Measurements from ENCODE around the gene DNMBP. TPM values are rescaled to one million over a fixed set of nuclear protein-coding genes. Genes with fewer than 3 reads are reported as not detected.

DNMBP gene
- total RNA-seq, 4 donors from 2014 or later: 9.5 to 15.8 (median 11.4) TPM

DNA sequence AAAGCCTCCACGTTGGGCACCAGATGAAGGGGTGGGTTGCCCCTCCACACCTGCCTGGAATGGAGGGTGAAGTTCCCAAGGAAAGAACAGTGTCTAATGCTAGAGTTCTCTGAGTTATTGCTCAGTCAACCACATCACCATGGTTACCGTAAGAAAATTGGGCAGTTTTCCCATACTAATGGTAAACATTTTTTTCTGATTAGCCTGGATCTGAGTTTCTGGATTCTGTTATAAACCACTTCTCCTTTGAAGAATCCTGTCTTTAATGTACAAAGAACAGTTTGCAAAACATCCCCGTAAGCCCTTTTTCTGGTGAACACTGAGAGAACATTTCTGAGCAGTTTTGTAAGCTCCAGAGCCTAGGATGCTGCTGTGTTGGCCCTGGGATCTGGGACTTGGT, 181.8 kb downstream of the DNMBP start:
- Histone ChIP-seq H3K9me3 (no peaks in the 10 kb centered on the region), H3K4me1 (no peaks in the 10 kb centered on the region), H3K27me3 (no peaks in the 10 kb centered on the region), H3K36me3 (no peaks in the 10 kb centered on the region), H3K4me3 (no peak overlapping the region), H3K27ac (no peak overlapping the region)
- 74 to 95% methylated on average over 2 to 3 of the region's 3 CpGs for WGBS, 2 donors
- intact Hi-C loops (cut with DNase I): no loop called here
- no peak for DNase-seq
- no peak for TF ChIP-seq POLR2A (IDR thresholded peaks at IDR 0.05)
- TF ChIP-seq, protein P1, sequence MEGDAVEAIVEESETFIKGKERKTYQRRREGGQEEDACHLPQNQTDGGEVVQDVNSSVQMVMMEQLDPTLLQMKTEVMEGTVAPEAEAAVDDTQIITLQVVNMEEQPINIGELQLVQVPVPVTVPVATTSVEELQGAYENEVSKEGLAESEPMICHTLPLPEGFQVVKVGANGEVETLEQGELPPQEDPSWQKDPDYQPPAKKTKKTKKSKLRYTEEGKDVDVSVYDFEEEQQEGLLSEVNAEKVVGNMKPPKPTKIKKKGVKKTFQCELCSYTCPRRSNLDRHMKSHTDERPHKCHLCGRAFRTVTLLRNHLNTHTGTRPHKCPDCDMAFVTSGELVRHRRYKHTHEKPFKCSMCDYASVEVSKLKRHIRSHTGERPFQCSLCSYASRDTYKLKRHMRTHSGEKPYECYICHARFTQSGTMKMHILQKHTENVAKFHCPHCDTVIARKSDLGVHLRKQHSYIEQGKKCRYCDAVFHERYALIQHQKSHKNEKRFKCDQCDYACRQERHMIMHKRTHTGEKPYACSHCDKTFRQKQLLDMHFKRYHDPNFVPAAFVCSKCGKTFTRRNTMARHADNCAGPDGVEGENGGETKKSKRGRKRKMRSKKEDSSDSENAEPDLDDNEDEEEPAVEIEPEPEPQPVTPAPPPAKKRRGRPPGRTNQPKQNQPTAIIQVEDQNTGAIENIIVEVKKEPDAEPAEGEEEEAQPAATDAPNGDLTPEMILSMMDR (IDR thresholded peaks at IDR 0.05): no peak

Other genes starting within 250 kb of the DNMBP start
- gene ABCC2, start 227.3 kb downstream of the DNMBP start, total RNA-seq: 1 to 10 TPM in 2 of 4 donors, under 1 TPM in 2; 0.61 to 2.2 (median 1.1) TPM
- not detected for gene CPN1, start 71.9 kb upstream of the DNMBP start, total RNA-seq
- 10 to 100 TPM; 27.7 to 33.3 (median 29.5) TPM for gene ERLIN1, start 176.1 kb upstream of the DNMBP start, total RNA-seq
- 10 to 100 TPM in 3 of 4 donors, 1 to 10 TPM in 1; 6.9 to 20.8 (median 19.5) TPM for gene CHUK, start 219.6 kb upstream of the DNMBP start, total RNA-seq